Measurements from ENCODE around the gene ATP23. TPM values are rescaled to one million over a fixed set of nuclear protein-coding genes. Genes with fewer than 3 reads are reported as not detected.

The ATP23 gene
- total RNA-seq, 1 donor: 5.1 TPM

- TF ChIP-seq, protein P1, sequence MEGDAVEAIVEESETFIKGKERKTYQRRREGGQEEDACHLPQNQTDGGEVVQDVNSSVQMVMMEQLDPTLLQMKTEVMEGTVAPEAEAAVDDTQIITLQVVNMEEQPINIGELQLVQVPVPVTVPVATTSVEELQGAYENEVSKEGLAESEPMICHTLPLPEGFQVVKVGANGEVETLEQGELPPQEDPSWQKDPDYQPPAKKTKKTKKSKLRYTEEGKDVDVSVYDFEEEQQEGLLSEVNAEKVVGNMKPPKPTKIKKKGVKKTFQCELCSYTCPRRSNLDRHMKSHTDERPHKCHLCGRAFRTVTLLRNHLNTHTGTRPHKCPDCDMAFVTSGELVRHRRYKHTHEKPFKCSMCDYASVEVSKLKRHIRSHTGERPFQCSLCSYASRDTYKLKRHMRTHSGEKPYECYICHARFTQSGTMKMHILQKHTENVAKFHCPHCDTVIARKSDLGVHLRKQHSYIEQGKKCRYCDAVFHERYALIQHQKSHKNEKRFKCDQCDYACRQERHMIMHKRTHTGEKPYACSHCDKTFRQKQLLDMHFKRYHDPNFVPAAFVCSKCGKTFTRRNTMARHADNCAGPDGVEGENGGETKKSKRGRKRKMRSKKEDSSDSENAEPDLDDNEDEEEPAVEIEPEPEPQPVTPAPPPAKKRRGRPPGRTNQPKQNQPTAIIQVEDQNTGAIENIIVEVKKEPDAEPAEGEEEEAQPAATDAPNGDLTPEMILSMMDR (IDR thresholded peaks at IDR 0.05; ENCODE audit: extremely low read depth, low read depth, low read length): no peak
- peaks cover 31% of the 10 kb centered on the region for H3K27me3 ChIP-seq (ENCODE audit: insufficient read depth, low read length)
- H3K4me2 ChIP-seq (ENCODE audit: insufficient read depth, low read length): no peak overlapping the region
- peaks cover 2% of the 10 kb centered on the region for H3K4me1 ChIP-seq (ENCODE audit: insufficient read depth, low read length)
- H3K36me3 ChIP-seq (ENCODE audit: insufficient read depth, low read length): no peaks in the 10 kb centered on the region
- no peaks in the 10 kb centered on the region for H4K20me1 ChIP-seq (ENCODE audit: insufficient read depth, low read length)
- no peaks in the 10 kb centered on the region for H3K79me2 ChIP-seq (ENCODE audit: insufficient read depth, low read length)
- H3K4me3 ChIP-seq (ENCODE audit: insufficient read depth, low read length): no peak overlapping the region
- H2AFZ ChIP-seq (ENCODE audit: low read length): no peak overlapping the region
- no peak for DNase-seq (ENCODE audit: insufficient read length, low spot score, missing footprints)
- no peaks in the 10 kb centered on the region for H3K9me3 ChIP-seq (ENCODE audit: low read depth, low read length)
- no peak overlapping the region for H3K27ac ChIP-seq (ENCODE audit: low read depth, low read length)
Measured at GRCh38 chr12:57909056-57909455, 32.3 kb upstream of the ATP23 start.

- no peaks in the 10 kb centered on the region for H4K20me1 ChIP-seq (ENCODE audit: insufficient read depth, low read length)
Measured at GRCh38 chr12:57909611-57910010, 31.8 kb upstream of the ATP23 start.

DNA sequence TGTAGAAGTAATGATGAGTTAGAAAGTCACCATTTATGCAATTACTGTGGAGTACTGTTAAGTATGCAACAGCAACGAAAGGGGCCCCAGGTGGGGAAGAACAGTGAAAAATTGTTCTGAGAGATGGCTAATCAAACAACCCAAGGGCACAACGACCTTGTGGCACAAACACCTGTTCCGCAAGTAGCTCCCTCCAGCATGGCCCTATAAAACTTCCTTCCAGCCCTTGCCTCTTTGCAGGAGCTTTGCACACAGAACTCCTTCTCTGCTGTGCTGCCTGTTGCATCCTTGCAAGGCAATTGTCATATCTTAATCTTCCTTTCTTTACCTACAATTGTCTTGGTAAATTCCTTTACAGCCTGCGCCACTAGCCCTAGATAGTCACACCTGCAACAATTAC is 23.2 kb upstream of the ATP23 start:
- Histone ChIP-seq H3K4me2 (ENCODE audit: insufficient read depth, low read length) (no peak overlapping the region), H2AFZ (ENCODE audit: low read length) (no peak overlapping the region), H3K9me3 (ENCODE audit: low read depth, low read length) (no peaks in the 10 kb centered on the region), H4K20me1 (ENCODE audit: insufficient read depth, low read length) (no peaks in the 10 kb centered on the region), H3K27me3 (ENCODE audit: insufficient read depth, low read length) (peaks cover 37% of the 10 kb centered on the region), H3K4me3 (ENCODE audit: insufficient read depth, low read length) (no peak overlapping the region), H3K79me2 (ENCODE audit: insufficient read depth, low read length) (no peaks in the 10 kb centered on the region), H3K4me1 (ENCODE audit: insufficient read depth, low read length) (no peaks in the 10 kb centered on the region), H3K36me3 (ENCODE audit: insufficient read depth, low read length) (no peaks in the 10 kb centered on the region), H3K27ac (ENCODE audit: low read depth, low read length) (no peak overlapping the region)
- no peak for DNase-seq (ENCODE audit: insufficient read length, low spot score, missing footprints)
- TF ChIP-seq, protein P1 (IDR thresholded peaks at IDR 0.05; ENCODE audit: extremely low read depth, low read depth, low read length): no peak

More at GRCh38 chr12:57909611-57910010, 31.8 kb upstream of the ATP23 start:
- Histone ChIP-seq H3K36me3 (ENCODE audit: insufficient read depth, low read length) (no peaks in the 10 kb centered on the region), H3K4me2 (ENCODE audit: insufficient read depth, low read length) (no peak overlapping the region), H3K4me3 (ENCODE audit: insufficient read depth, low read length) (no peak overlapping the region), H3K27me3 (ENCODE audit: insufficient read depth, low read length) (peaks cover 36% of the 10 kb centered on the region), H3K27ac (ENCODE audit: low read depth, low read length) (no peak overlapping the region), H3K79me2 (ENCODE audit: insufficient read depth, low read length) (no peaks in the 10 kb centered on the region), H3K4me1 (ENCODE audit: insufficient read depth, low read length) (peaks cover 2% of the 10 kb centered on the region), H2AFZ (ENCODE audit: low read length) (no peak overlapping the region), H3K9me3 (ENCODE audit: low read depth, low read length) (no peaks in the 10 kb centered on the region)
- DNase-seq (ENCODE audit: insufficient read length, low spot score, missing footprints): no peak
- TF ChIP-seq, protein P1 (IDR thresholded peaks at IDR 0.05; ENCODE audit: extremely low read depth, low read depth, low read length): no peak

DNA sequence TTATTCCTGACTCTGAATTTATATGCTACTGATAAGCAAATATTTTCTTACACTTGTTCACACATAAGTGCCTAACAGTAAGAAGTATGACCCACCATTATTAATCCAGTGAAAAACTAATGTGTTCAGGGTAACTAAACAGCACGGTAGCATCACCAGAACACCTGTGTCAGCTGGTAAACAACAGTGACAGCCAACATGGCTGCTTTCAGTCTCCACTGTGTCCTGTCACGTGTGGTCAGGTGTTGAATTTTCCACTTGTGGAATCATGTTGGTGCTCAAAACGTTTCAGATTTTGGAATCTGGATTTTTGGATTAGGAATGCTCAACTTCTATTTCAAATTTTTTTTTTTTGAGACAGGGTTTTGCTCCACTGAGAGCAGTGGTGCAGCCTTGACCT is 14.3 kb upstream of the ATP23 start:
- H3K4me3 ChIP-seq (ENCODE audit: insufficient read depth, low read length): no peak overlapping the region
- H3K4me1 ChIP-seq (ENCODE audit: insufficient read depth, low read length): no peaks in the 10 kb centered on the region
- no peak overlapping the region for H3K27ac ChIP-seq (ENCODE audit: low read depth, low read length)
- no peaks in the 10 kb centered on the region for H4K20me1 ChIP-seq (ENCODE audit: insufficient read depth, low read length)
- H2AFZ ChIP-seq (ENCODE audit: low read length): no peak overlapping the region
- H3K9me3 ChIP-seq (ENCODE audit: low read depth, low read length): no peaks in the 10 kb centered on the region
- H3K4me2 ChIP-seq (ENCODE audit: insufficient read depth, low read length): no peak overlapping the region
- H3K79me2 ChIP-seq (ENCODE audit: insufficient read depth, low read length): no peaks in the 10 kb centered on the region
- no peaks in the 10 kb centered on the region for H3K36me3 ChIP-seq (ENCODE audit: insufficient read depth, low read length)
- H3K27me3 ChIP-seq (ENCODE audit: insufficient read depth, low read length): no peaks in the 10 kb centered on the region
- TF ChIP-seq, protein P1 (IDR thresholded peaks at IDR 0.05; ENCODE audit: extremely low read depth, low read depth, low read length): no peak
- no peak for DNase-seq (ENCODE audit: insufficient read length, low spot score, missing footprints)
